ENCODE measurements around the gene SPTY2D1.

- TF ChIP-seq ZNF274 (IDR thresholded peaks at IDR 0.05; ENCODE audit: low read depth, low read length) (no peak), SUZ12 (IDR thresholded peaks at IDR 0.05; ENCODE audit: extremely low read depth, insufficient read depth, insufficient read length) (no peak)
Observed at GRCh38 chr11:18632841-18633240, 1.3 kb downstream of the SPTY2D1 start.

All from NT2/D1 (cell line).